Measurements from ENCODE around the gene SLC25A47.

SLC25A47 gene

GRCh38 chr14:100333827-100334226 lies 10.7 kb downstream of the SLC25A47 start:
- no peak overlapping the region for H3K9ac ChIP-seq (ENCODE audit: low read depth, low read length)

GRCh38 chr14:100334904-100335303 lies 11.8 kb downstream of the SLC25A47 start:
- H3K27me3 ChIP-seq (ENCODE audit: insufficient read depth, low read length, poor library complexity): no peaks in the 10 kb centered on the region
- TF ChIP-seq EZH2 (IDR thresholded peaks at IDR 0.05; ENCODE audit: borderline replicate concordance, low read depth, low read length, severe bottlenecking): no peak
- TF ChIP-seq, protein P1, sequence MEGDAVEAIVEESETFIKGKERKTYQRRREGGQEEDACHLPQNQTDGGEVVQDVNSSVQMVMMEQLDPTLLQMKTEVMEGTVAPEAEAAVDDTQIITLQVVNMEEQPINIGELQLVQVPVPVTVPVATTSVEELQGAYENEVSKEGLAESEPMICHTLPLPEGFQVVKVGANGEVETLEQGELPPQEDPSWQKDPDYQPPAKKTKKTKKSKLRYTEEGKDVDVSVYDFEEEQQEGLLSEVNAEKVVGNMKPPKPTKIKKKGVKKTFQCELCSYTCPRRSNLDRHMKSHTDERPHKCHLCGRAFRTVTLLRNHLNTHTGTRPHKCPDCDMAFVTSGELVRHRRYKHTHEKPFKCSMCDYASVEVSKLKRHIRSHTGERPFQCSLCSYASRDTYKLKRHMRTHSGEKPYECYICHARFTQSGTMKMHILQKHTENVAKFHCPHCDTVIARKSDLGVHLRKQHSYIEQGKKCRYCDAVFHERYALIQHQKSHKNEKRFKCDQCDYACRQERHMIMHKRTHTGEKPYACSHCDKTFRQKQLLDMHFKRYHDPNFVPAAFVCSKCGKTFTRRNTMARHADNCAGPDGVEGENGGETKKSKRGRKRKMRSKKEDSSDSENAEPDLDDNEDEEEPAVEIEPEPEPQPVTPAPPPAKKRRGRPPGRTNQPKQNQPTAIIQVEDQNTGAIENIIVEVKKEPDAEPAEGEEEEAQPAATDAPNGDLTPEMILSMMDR (IDR thresholded peaks at IDR 0.05; ENCODE audit: borderline replicate concordance, extremely low read depth, low read length, poor library complexity, severe bottlenecking): no peak
- H3K4me1 ChIP-seq (ENCODE audit: insufficient read depth, low read length): peaks cover 5% of the 10 kb centered on the region
- H2AFZ ChIP-seq (ENCODE audit: low read depth, low read length): no peak overlapping the region
- H3K36me3 ChIP-seq (ENCODE audit: insufficient read depth, low read length): peaks cover 31% of the 10 kb centered on the region
- H3K4me2 ChIP-seq (ENCODE audit: insufficient read depth, low read length): no peak overlapping the region
- no peaks in the 10 kb centered on the region for H3K79me2 ChIP-seq (ENCODE audit: insufficient read depth, low read length)
- no peak overlapping the region for H3K4me3 ChIP-seq (ENCODE audit: low read depth in 1 of 2, low read length in 2 of 2)
- ATAC-seq (ENCODE audit: insufficient read depth, low read depth) (no peak), DNase-seq (no peak)
- H3K9ac ChIP-seq (ENCODE audit: low read depth, low read length): no peak overlapping the region
- H4K20me1 ChIP-seq (ENCODE audit: insufficient read depth, low read length): no peaks in the 10 kb centered on the region
- H3K9me3 ChIP-seq (ENCODE audit: insufficient read depth, low read length, severe bottlenecking): no peaks in the 10 kb centered on the region
- H3K27ac ChIP-seq (ENCODE audit: low read length): no peak overlapping the region

More at GRCh38 chr14:100333827-100334226, 10.7 kb downstream of the SLC25A47 start:
- Histone ChIP-seq H3K9me3 (ENCODE audit: insufficient read depth, low read length, severe bottlenecking) (no peaks in the 10 kb centered on the region), H3K79me2 (ENCODE audit: insufficient read depth, low read length) (no peaks in the 10 kb centered on the region), H3K4me2 (ENCODE audit: insufficient read depth, low read length) (no peak overlapping the region), H3K27me3 (ENCODE audit: insufficient read depth, low read length, poor library complexity) (no peaks in the 10 kb centered on the region), H2AFZ (ENCODE audit: low read depth, low read length) (no peak overlapping the region), H3K4me1 (ENCODE audit: insufficient read depth, low read length) (no peaks in the 10 kb centered on the region), H4K20me1 (ENCODE audit: insufficient read depth, low read length) (no peaks in the 10 kb centered on the region), H3K4me3 (ENCODE audit: low read depth in 1 of 2, low read length in 2 of 2) (no peak overlapping the region), H3K27ac (ENCODE audit: low read length) (no peak overlapping the region), H3K36me3 (ENCODE audit: insufficient read depth, low read length) (peaks cover 29% of the 10 kb centered on the region)
- ATAC-seq (ENCODE audit: insufficient read depth, low read depth) (no peak), DNase-seq (no peak)
- no peak for TF ChIP-seq EZH2 (IDR thresholded peaks at IDR 0.05; ENCODE audit: borderline replicate concordance, low read depth, low read length, severe bottlenecking)
- TF ChIP-seq, protein P1 (IDR thresholded peaks at IDR 0.05; ENCODE audit: borderline replicate concordance, extremely low read depth, low read length, poor library complexity, severe bottlenecking): no peak

DNA sequence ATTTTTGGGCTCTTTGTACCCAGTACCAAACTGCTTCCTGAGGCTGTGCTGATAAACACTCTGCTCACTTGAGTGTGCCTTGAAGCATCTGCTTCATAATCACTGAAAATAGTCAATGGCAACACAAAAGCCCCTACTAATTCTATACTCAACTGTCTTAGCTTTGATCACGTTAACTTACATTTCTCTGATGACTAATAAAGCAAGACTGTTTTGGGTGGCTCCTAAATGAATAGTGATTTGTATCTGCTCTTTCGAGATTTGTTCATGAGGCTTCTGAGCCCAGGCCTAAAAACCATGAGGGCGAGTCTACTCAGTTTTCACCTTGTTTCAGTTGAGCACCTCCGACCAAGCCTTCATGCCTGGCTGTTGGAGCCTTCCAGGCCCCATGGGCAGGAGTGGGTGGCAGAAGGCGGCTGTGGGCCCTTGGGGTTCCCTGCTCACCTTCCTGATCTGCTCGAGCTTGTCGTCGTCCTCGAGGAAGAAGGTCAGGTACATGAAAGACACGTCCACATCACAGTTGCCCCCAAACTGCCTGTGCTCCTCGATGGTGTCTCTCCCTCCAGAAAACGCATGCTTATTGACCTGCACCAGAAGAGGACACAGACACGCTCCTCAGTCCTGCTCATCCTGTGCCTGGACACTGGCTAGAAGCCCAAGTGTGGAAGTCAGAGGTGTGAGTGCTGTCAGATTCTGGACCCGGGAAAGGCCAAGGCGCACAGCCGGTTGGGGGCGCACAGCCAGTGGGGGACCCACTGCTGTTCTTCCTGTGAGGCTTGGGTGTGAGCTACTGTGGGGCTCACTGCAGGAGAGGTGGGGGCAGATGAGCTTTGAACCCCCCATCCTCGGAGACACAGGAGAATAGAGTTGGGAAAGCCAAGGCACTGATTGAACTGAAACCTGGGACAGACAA lies 13.7 kb downstream of the SLC25A47 start:
- H3K27me3 ChIP-seq (ENCODE audit: insufficient read depth, low read length, poor library complexity): no peaks in the 10 kb centered on the region
- no peaks in the 10 kb centered on the region for H3K79me2 ChIP-seq (ENCODE audit: insufficient read depth, low read length)
- no peak overlapping the region for H2AFZ ChIP-seq (ENCODE audit: low read depth, low read length)
- H3K9ac ChIP-seq (ENCODE audit: low read depth, low read length): no peak overlapping the region
- H3K4me1 ChIP-seq (ENCODE audit: insufficient read depth, low read length): peaks cover 14% of the 10 kb centered on the region
- no peak for DNase-seq
- no peaks in the 10 kb centered on the region for H4K20me1 ChIP-seq (ENCODE audit: insufficient read depth, low read length)
- ATAC-seq (ENCODE audit: insufficient read depth, low read depth): no peak
- peaks cover 46% of the 10 kb centered on the region for H3K36me3 ChIP-seq (ENCODE audit: insufficient read depth, low read length)
- no peak overlapping the region for H3K4me3 ChIP-seq (ENCODE audit: low read depth in 1 of 2, low read length in 2 of 2)
- TF ChIP-seq EZH2 (IDR thresholded peaks at IDR 0.05; ENCODE audit: borderline replicate concordance, low read depth, low read length, severe bottlenecking): no peak
- no peak overlapping the region for H3K4me2 ChIP-seq (ENCODE audit: insufficient read depth, low read length)
- H3K27ac ChIP-seq (ENCODE audit: low read length): no peak overlapping the region; the same call in 1 of the 2 replicates
- H3K9me3 ChIP-seq (ENCODE audit: insufficient read depth, low read length, severe bottlenecking): no peaks in the 10 kb centered on the region

- peak; percentile 53 for DNase-seq
- no peaks in the 10 kb centered on the region for H3K9me3 ChIP-seq (ENCODE audit: insufficient read depth, low read length, severe bottlenecking)
- peak; percentile 66 for ATAC-seq (ENCODE audit: insufficient read depth, low read depth)
- peak overlapping the region; percentile 17; the same call in 1 of the 2 replicates for H3K9ac ChIP-seq (ENCODE audit: low read depth, low read length)
- peaks cover 14% of the 10 kb centered on the region for H3K4me1 ChIP-seq (ENCODE audit: insufficient read depth, low read length)
- no peak overlapping the region for H3K4me3 ChIP-seq (ENCODE audit: low read depth in 1 of 2, low read length in 2 of 2)
- H4K20me1 ChIP-seq (ENCODE audit: insufficient read depth, low read length): no peaks in the 10 kb centered on the region
- H3K79me2 ChIP-seq (ENCODE audit: insufficient read depth, low read length): no peaks in the 10 kb centered on the region
- H3K27me3 ChIP-seq (ENCODE audit: insufficient read depth, low read length, poor library complexity): no peaks in the 10 kb centered on the region
- TF ChIP-seq, protein P1 (IDR thresholded peaks at IDR 0.05; ENCODE audit: borderline replicate concordance, extremely low read depth, low read length, poor library complexity, severe bottlenecking): no peak
- TF ChIP-seq EZH2 (IDR thresholded peaks at IDR 0.05; ENCODE audit: borderline replicate concordance, low read depth, low read length, severe bottlenecking): no peak
- peak overlapping the region; percentile 62 for H3K27ac ChIP-seq (ENCODE audit: low read length)
- H3K36me3 ChIP-seq (ENCODE audit: insufficient read depth, low read length): peaks cover 49% of the 10 kb centered on the region
- H3K4me2 ChIP-seq (ENCODE audit: insufficient read depth, low read length): no peak overlapping the region
- H2AFZ ChIP-seq (ENCODE audit: low read depth, low read length): no peak overlapping the region
Measured at GRCh38 chr14:100339766-100340422, 16.8 kb downstream of the SLC25A47 start.
